ENCODE results near the gene BRCA2. TPM values are rescaled to one million over a fixed set of nuclear protein-coding genes. Genes with fewer than 3 reads are reported as not detected.
"Not testable (repeated sequence)": the region's sequence is repeated elsewhere in the genome, so short reads cannot be mapped to it uniquely, and the experiment has no call there.

Gene BRCA2
- total RNA-seq, 1 donor from 2014 or later: 0.87 TPM

GRCh38 chr13:32302461-32302860 is 12.8 kb upstream of the BRCA2 start:
- intact Hi-C loops (cut with DNase I): no loop called here
- DNase-seq (ENCODE audit: missing footprints): no peak
- no peak for ATAC-seq

DNA sequence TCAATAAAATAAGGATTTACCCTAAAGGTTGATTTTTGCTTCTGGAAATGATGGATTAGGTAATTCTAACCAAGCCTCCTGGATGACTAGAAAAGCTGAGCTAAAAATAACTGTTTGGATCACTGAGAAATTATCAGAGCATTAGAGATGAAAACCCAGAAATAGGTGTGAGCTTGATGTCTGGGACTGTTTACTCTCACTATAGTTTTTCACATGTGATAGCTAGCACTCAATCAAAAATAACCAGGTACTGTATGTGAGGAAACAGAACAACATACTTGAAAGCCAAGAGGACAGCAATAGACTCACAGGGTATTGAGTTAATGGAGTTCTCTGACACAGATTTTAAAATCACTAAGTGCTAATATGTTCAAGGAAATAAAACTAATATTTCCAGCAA is 9.7 kb upstream of the BRCA2 start:
- no peak for DNase-seq (ENCODE audit: missing footprints)
- no peak for ATAC-seq
- intact Hi-C loops (cut with DNase I): no loop called here

DNA sequence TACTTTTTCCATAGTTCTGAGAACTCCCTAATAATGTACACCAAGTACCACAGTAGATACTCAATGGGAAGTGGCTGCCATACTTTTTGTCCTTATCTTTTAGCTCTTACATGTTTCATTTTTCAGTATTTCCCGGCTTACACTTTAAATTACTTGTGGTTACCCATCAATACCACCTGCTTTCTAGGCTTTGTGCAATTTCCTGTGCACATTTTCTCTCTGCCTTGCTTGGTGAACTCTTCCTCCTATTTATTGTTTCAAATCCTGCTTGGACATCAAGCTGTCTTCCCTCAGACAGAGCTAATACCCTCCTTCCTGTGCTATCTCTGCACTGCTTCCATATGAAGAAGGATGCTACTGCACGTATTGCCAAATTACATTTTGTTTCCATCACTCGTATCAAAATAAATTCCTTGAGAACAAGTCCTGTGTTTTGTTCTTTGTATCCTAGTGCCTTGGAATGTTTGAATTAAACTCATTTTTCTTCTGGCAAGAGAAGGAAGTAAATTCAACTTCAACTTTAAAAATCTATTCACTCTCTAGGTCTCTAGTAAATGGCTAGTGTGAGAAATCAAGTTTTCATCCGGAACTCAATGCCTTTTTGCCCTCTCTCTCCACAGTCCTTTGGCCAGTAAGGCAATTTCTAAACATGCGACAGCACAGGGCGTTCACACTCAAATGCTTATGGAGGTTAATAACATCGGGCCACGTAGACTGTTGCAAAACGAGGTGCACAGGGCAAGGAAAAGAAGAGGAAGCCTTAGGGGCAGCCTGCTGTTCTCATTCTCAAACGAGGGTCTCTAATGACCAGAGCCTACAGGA is 5.8 kb upstream of the BRCA2 start:
- intact Hi-C loops (cut with DNase I): loop anchor here (1.0 to 10.0 kb wide), 5 partner anchors 63 to 485 kb away; partner anchors contain the start of gene N4BP2L1
- DNase-seq (ENCODE audit: missing footprints) (no peak), ATAC-seq (peak; percentile 49)

GRCh38 chr13:32310134-32310706 is 5.1 kb upstream of the BRCA2 start:
- intact Hi-C loops (cut with DNase I): loop anchor here (1.0 to 10.0 kb wide), 5 partner anchors 63 to 485 kb away; partner anchors contain the start of gene N4BP2L1
- DNase-seq (ENCODE audit: missing footprints) (no peak), ATAC-seq (peak; percentile 68)

DNA sequence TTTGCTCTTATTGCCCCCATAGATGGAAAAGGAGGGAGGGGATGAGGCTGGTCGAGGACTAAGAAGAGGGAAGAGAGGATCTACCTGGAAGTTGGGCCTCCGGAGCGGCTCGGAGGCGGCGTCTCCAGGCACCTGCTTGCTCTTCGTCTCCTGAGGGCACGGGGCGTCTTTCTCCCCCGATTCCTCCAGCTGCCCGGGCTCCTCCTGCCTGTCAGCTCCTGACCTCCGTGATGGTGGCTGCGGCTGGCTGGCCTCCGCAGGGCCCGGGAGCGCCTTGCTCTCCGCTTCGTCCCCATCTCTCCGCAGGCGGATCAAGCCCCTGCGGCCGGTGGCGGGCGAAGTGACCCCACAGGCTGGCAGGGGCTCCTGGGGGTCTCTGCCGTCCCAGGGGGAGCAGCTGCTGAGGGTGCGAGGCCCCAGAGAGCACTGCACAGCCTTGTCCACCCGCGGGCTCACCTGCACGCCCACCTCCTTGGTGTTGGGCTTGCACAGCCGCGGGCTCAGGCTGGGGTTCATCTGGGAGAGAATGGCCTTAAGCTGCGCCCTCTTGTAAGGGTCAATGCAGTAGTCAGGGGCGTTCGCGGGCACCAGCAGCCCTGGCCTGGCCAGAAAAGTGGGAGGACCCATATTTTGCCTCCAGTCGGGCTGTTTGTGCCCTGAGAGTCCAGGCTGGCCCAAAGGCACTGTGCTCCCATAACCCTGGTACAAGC is 4.0 kb upstream of the BRCA2 start:
- ATAC-seq (no peak), DNase-seq (ENCODE audit: missing footprints) (no peak)
- intact Hi-C loops (cut with DNase I): loop anchor here (2.0 to 10.0 kb wide), 4 partner anchors 65 to 487 kb away; partner anchors contain the start of gene N4BP2L1

DNA sequence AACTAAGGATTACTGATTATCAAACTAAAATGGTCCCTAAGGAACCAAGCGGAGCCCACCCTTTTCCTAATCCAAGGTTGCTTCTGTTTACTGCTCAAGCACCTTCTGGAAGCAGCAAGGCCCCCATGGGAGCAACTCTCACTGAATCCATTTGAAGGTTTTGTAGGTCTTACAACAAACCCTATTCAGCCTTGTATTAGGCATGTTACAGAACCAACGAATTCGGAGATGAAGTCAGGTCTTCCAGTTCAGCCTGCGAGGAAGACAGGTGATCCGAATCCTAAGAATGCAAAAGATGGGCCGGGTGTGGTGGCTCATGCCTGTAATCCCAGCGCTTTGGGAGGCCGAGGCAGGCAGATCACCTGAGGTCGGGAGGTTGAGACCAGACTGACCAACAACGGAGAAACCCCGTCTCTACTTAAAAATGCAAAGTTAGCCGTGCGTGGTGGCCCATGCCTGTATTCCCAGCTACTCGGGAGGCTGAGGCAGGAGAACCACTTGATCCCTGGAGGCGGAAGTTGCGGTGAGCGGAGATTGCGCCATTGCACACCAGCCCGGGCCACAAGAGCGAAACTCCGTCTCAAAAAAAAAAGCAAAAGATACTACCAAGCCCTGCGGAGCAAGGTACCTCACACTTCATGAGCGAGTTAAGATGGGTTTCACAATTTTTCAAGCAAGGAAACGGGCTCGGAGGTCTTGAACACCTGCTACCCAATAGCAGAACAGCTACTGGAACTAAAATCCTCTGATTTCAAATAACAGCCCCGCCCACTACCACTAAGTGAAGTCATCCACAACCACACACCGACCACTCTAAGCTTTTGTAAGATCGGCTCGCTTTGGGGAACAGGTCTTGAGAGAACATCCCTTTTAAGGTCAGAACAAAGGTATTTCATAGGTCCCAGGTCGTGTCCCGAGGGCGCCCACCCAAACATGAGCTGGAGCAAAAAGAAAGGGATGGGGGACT is 754 bp upstream of the BRCA2 start:
- intact Hi-C loops (cut with DNase I): loop anchor here (5.0 to 10.0 kb wide), 4 partner anchors 113 to 490 kb away; partner anchors contain the start of genes N4BP2L1 and N4BP2L2
- ATAC-seq (peak; percentile 56), DNase-seq (ENCODE audit: missing footprints) (peak; percentile 85)

DNA sequence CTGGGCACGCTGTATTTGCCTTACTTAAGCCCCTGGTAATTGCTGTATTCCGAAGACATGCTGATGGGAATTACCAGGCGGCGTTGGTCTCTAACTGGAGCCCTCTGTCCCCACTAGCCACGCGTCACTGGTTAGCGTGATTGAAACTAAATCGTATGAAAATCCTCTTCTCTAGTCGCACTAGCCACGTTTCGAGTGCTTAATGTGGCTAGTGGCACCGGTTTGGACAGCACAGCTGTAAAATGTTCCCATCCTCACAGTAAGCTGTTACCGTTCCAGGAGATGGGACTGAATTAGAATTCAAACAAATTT is 676 bp downstream of the BRCA2 start:
- ATAC-seq: no peak
- DNase-seq (ENCODE audit: missing footprints): peak; percentile 70
- intact Hi-C loops (cut with DNase I): loop anchor here (5.0 to 10.0 kb wide), 2 partner anchors 221 to 491 kb away; partner anchors contain the start of gene N4BP2L2

DNA sequence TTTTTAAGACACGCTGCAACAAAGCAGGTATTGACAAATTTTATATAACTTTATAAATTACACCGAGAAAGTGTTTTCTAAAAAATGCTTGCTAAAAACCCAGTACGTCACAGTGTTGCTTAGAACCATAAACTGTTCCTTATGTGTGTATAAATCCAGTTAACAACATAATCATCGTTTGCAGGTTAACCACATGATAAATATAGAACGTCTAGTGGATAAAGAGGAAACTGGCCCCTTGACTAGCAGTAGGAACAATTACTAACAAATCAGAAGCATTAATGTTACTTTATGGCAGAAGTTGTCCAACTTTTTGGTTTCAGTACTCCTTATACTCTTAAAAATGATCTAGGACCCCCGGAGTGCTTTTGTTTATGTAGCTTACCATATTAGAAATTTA is 1.2 kb downstream of the BRCA2 start:
- ATAC-seq: no peak
- DNase-seq (ENCODE audit: missing footprints): no peak
- intact Hi-C loops (cut with DNase I): loop anchor here (5.0 to 10.0 kb wide), 2 partner anchors 221 to 492 kb away; partner anchors contain the start of gene N4BP2L2

DNA sequence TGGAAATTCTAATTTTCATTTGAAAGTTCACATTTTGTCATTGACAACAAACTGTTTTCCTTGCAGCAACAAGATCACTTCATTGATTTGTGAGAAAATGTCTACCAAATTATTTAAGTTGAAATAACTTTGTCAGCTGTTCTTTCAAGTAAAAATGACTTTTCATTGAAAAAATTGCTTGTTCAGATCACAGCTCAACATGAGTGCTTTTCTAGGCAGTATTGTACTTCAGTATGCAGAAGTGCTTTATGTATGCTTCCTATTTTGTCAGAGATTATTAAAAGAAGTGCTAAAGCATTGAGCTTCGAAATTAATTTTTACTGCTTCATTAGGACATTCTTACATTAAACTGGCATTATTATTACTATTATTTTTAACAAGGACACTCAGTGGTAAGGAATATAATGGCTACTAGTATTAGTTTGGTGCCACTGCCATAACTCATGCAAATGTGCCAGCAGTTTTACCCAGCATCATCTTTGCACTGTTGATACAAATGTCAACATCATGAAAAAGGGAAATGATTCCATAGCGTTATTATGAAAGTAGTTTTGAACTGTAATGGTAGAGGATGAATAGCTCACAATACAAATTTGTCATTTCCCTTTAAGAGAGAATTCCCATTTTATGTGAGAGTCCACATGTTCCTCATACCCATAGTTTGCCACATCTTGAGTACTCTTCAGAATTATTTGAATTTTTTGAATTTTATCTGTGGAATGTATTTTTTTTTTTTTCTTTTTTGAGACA is 2.6 kb downstream of the BRCA2 start:
- ATAC-seq: no peak

DNA sequence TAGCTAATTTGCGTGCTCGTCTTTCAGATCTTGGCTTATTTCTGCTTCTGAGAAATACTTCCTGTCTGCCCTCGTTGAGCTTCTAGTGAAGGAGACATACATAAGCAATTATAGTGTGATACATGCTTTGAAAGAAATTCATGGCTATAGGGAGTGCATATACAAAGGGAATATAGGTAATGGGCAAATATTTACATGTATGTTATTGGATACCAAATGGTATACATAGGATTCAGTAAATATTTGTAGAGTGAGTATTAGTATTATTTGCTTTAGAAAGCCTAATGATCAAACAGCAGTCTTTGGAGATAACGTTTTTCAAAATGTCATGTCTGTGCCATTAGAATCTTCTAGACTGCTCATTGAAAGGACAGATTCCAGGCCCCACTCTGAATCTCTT is 5.2 kb downstream of the BRCA2 start:
- DNase-seq (ENCODE audit: missing footprints) (no peak), ATAC-seq (no peak)
- intact Hi-C loops (cut with DNase I): no loop called here

More for the DNA sequence above, 2.6 kb downstream of the BRCA2 start:
- intact Hi-C loops (cut with DNase I): loop anchor here (5.0 to 10.0 kb wide), 2 partner anchors 219 to 493 kb away; partner anchors contain the start of gene N4BP2L2
- DNase-seq (ENCODE audit: missing footprints): no peak

DNA sequence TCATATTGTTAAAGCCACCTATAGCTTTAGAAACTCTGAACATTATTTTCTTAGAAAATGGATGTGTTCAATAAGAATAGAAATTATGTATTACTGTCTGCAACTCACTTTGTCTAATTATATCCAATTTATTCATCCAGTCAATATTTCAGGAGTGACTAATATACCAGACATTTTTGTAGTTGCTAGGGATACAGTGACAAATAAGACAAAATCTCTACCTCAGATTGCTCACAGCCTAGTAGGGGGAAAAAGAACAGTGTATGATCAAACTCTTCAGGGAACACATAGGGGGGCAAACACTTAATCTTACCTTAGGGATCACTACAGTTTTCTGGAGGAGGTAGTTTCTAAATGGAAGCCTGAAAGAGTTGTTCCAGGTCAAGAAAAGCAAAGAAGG is 8.6 kb downstream of the BRCA2 start:
- DNase-seq (ENCODE audit: missing footprints) (no peak), ATAC-seq (no peak)
- intact Hi-C loops (cut with DNase I): no loop called here

GRCh38 chr13:32330441-32330840 is 15.1 kb downstream of the BRCA2 start:
- DNase-seq (ENCODE audit: missing footprints) (no peak), ATAC-seq (no peak)
- intact Hi-C loops (cut with DNase I): no loop called here

DNA sequence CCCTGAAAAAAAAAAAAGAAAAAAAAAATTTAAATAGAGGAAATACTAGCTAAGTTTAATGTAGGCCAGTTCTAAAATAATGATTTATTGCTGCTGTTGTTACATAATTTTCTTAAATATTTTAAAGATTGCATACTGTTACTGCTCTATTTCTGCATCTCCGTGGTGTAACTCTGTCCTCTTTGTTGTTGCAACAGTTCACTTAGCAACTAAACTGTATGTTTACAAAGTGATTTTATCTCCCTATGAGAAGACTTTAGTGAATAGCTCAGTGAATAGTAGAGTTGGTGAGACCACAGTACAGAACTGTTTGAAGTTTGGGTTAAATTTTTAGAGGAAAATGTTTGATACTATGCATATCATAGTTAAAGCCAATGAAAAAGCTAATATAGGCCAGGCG is 19.4 kb downstream of the BRCA2 start:
- DNase-seq (ENCODE audit: missing footprints) (no peak), ATAC-seq (no peak)
- intact Hi-C loops (cut with DNase I): no loop called here

- DNase-seq (ENCODE audit: missing footprints): no peak
- no peak for ATAC-seq
- intact Hi-C loops (cut with DNase I): no loop called here
Measured at GRCh38 chr13:32340914-32341313, 25.6 kb downstream of the BRCA2 start.

GRCh38 chr13:32347651-32348050 is 32.3 kb downstream of the BRCA2 start:
- DNase-seq (ENCODE audit: missing footprints) (no peak), ATAC-seq (no peak)
- intact Hi-C loops (cut with DNase I): no loop called here

DNA sequence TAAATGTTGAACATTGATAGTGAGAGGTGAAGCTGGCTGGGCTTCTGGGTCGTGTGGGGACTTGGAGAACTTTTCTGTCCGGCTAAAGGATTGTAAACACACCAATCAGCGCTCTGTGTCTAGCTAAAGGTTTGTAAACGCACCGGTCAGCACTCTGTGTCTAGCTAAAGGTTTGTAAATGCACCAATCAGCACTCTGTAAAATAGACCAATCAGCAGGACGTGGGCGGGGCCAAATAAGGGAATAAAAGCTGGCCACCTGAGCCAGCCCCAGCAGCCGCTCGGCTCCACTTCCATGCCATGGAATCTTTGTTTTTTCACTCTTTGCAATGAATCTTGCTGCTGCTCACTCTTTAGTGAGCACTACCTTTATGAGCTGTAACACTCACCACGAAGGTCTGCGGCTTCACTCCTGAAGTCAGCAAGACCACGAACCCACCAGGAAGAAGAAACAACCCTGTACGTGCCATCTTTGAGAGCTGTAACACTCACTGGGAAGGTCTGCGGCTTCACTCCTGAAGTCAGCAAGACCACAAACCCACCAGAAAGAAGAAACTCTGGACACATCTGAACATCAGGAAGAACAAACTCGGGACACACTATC is 35.6 kb downstream of the BRCA2 start:
- DNase-seq (ENCODE audit: missing footprints); intact Hi-C loops (cut with DNase I): not testable (repeated sequence)

GRCh38 chr13:32354040-32354439 is 38.7 kb downstream of the BRCA2 start:
- no peak for DNase-seq (ENCODE audit: missing footprints)
- intact Hi-C loops (cut with DNase I): no loop called here
- no peak for ATAC-seq

More for the DNA sequence above, 35.6 kb downstream of the BRCA2 start:
- not testable (repeated sequence) for ATAC-seq

Measured in Right ventricle myocardium inferior (tissue), 1 donor.